Measurements from ENCODE around the gene ABCG1.

The ABCG1 gene

DNA sequence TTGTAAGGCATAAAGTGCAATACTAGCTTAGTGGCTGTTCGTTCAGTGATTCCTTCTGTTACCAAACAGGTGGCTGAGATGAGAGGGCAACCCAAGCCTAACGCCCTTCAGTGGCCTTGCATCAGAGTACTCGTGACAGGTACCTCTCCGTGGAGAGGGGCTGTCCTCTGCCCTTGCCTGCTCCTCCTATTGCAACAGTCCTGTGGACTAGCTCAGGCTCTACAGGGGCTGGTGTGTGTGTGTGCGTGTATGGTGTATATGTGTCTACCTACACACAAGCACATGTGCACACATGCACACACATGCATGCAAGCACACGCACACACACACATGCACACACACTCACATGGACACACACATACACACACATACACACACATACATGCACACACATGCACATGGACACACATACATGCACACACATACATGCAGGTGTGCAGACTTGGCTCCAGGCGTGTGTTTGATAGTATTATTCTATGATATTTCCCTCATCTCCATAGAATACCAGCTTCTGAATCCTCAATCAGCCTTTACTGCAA, 81.2 kb downstream of the ABCG1 start:
- no peak for ATAC-seq
- TF ChIP-seq ZFP3 (CRISPR knock-in tag; IDR thresholded peaks at IDR 0.05) (no peak), SNAI2 (CRISPR knock-in tag; IDR thresholded peaks at IDR 0.05) (no peak), ZNF70 (CRISPR knock-in tag; IDR thresholded peaks at IDR 0.05) (no peak), ISL1 (CRISPR knock-in tag; IDR thresholded peaks at IDR 0.05) (no peak), GLIS3 (CRISPR knock-in tag; IDR thresholded peaks at IDR 0.05) (no peak), TOX (CRISPR knock-in tag; IDR thresholded peaks at IDR 0.05; ENCODE audit: borderline replicate concordance) (no peak), ZNF565 (CRISPR knock-in tag; conservative IDR thresholded peaks at IDR 0.05; ENCODE audit: low read depth) (no peak)
- TF ChIP-seq, protein P1, sequence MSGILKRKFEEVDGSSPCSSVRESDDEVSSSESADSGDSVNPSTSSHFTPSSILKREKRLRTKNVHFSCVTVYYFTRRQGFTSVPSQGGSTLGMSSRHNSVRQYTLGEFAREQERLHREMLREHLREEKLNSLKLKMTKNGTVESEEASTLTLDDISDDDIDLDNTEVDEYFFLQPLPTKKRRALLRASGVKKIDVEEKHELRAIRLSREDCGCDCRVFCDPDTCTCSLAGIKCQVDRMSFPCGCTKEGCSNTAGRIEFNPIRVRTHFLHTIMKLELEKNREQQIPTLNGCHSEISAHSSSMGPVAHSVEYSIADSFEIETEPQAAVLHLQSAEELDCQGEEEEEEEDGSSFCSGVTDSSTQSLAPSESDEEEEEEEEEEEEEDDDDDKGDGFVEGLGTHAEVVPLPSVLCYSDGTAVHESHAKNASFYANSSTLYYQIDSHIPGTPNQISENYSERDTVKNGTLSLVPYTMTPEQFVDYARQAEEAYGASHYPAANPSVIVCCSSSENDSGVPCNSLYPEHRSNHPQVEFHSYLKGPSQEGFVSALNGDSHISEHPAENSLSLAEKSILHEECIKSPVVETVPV (CRISPR knock-in tag; IDR thresholded peaks at IDR 0.05) = no peak
- TF ChIP-seq, protein P2, sequence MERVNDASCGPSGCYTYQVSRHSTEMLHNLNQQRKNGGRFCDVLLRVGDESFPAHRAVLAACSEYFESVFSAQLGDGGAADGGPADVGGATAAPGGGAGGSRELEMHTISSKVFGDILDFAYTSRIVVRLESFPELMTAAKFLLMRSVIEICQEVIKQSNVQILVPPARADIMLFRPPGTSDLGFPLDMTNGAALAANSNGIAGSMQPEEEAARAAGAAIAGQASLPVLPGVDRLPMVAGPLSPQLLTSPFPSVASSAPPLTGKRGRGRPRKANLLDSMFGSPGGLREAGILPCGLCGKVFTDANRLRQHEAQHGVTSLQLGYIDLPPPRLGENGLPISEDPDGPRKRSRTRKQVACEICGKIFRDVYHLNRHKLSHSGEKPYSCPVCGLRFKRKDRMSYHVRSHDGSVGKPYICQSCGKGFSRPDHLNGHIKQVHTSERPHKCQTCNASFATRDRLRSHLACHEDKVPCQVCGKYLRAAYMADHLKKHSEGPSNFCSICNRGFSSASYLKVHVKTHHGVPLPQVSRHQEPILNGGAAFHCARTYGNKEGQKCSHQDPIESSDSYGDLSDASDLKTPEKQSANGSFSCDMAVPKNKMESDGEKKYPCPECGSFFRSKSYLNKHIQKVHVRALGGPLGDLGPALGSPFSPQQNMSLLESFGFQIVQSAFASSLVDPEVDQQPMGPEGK (CRISPR knock-in tag; IDR thresholded peaks at IDR 0.05; ENCODE audit: borderline replicate concordance) = no peak
- TF ChIP-seq, protein P3, sequence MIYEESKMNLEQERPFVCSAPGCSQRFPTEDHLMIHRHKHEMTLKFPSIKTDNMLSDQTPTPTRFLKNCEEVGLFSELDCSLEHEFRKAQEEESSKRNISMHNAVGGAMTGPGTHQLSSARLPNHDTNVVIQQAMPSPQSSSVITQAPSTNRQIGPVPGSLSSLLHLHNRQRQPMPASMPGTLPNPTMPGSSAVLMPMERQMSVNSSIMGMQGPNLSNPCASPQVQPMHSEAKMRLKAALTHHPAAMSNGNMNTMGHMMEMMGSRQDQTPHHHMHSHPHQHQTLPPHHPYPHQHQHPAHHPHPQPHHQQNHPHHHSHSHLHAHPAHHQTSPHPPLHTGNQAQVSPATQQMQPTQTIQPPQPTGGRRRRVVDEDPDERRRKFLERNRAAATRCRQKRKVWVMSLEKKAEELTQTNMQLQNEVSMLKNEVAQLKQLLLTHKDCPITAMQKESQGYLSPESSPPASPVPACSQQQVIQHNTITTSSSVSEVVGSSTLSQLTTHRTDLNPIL (CRISPR knock-in tag; IDR thresholded peaks at IDR 0.05; ENCODE audit: low read depth) = no peak
- TF ChIP-seq, protein P4, sequence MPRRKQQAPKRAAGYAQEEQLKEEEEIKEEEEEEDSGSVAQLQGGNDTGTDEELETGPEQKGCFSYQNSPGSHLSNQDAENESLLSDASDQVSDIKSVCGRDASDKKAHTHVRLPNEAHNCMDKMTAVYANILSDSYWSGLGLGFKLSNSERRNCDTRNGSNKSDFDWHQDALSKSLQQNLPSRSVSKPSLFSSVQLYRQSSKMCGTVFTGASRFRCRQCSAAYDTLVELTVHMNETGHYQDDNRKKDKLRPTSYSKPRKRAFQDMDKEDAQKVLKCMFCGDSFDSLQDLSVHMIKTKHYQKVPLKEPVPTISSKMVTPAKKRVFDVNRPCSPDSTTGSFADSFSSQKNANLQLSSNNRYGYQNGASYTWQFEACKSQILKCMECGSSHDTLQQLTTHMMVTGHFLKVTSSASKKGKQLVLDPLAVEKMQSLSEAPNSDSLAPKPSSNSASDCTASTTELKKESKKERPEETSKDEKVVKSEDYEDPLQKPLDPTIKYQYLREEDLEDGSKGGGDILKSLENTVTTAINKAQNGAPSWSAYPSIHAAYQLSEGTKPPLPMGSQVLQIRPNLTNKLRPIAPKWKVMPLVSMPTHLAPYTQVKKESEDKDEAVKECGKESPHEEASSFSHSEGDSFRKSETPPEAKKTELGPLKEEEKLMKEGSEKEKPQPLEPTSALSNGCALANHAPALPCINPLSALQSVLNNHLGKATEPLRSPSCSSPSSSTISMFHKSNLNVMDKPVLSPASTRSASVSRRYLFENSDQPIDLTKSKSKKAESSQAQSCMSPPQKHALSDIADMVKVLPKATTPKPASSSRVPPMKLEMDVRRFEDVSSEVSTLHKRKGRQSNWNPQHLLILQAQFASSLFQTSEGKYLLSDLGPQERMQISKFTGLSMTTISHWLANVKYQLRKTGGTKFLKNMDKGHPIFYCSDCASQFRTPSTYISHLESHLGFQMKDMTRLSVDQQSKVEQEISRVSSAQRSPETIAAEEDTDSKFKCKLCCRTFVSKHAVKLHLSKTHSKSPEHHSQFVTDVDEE (CRISPR knock-in tag; IDR thresholded peaks at IDR 0.05) = no peak
- TF ChIP-seq, protein P5, sequence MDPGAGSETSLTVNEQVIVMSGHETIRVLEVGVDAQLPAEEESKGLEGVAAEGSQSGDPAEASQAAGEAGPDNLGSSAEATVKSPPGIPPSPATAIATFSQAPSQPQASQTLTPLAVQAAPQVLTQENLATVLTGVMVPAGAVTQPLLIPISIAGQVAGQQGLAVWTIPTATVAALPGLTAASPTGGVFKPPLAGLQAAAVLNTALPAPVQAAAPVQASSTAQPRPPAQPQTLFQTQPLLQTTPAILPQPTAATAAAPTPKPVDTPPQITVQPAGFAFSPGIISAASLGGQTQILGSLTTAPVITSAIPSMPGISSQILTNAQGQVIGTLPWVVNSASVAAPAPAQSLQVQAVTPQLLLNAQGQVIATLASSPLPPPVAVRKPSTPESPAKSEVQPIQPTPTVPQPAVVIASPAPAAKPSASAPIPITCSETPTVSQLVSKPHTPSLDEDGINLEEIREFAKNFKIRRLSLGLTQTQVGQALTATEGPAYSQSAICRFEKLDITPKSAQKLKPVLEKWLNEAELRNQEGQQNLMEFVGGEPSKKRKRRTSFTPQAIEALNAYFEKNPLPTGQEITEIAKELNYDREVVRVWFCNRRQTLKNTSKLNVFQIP (CRISPR knock-in tag; IDR thresholded peaks at IDR 0.05; ENCODE audit: borderline replicate concordance, low read depth) = no peak

DNA sequence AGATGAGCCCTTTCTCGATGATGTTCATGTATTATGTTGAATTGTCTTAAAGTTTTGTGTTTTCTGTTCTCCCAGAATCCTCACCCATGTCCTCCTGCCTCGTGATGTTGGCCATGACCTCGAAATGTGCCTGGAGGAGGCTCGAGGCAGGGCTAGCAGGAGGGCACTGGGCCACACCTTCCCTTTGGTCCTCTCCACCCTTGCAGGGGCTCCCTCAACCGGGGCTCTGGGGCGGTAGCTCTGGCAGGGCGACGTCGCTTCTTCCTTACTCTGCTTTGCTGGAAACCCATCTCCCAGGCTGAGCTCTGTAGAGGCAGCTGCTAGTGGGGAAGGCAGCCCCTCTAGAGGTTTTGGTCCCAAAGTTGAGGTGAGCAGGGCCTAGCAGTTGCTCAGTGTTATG, 82.0 kb downstream of the ABCG1 start:
- TF ChIP-seq, protein P3 (CRISPR knock-in tag; IDR thresholded peaks at IDR 0.05; ENCODE audit: low read depth) = no peak
- TF ChIP-seq ZFP30 (CRISPR knock-in tag; IDR thresholded peaks at IDR 0.05) (no peak), ZFP3 (CRISPR knock-in tag; IDR thresholded peaks at IDR 0.05) (no peak), ESRRG (CRISPR knock-in tag; IDR thresholded peaks at IDR 0.05) (no peak), GLIS3 (CRISPR knock-in tag; IDR thresholded peaks at IDR 0.05) (no peak), ISL1 (CRISPR knock-in tag; IDR thresholded peaks at IDR 0.05) (no peak), BACH2 (CRISPR knock-in tag; IDR thresholded peaks at IDR 0.05; ENCODE audit: borderline replicate concordance) (no peak), TOX (CRISPR knock-in tag; IDR thresholded peaks at IDR 0.05; ENCODE audit: borderline replicate concordance) (no peak), TCF4 (CRISPR knock-in tag; IDR thresholded peaks at IDR 0.05; ENCODE audit: borderline replicate concordance) (no peak), SNAI2 (CRISPR knock-in tag; IDR thresholded peaks at IDR 0.05) (no peak), ZNF8 (CRISPR knock-in tag; IDR thresholded peaks at IDR 0.05) (no peak)
- TF ChIP-seq, protein P1 (CRISPR knock-in tag; IDR thresholded peaks at IDR 0.05) = no peak
- TF ChIP-seq, protein P2 (CRISPR knock-in tag; IDR thresholded peaks at IDR 0.05; ENCODE audit: borderline replicate concordance) = no peak
- TF ChIP-seq, protein P4 (CRISPR knock-in tag; IDR thresholded peaks at IDR 0.05) = no peak
- no peak for ATAC-seq

Measured in SK-N-SH treated with all-trans-retinoic acid at 6 μM for 48 hours (cell line).